AG10803 (cell line): ENCODE measurements around the gene STK32B.

ENCODE experiments used
- DNase-seq: peaks from one replicate; pipeline ENCODE4 v3.0.0; 2010; ENCODE audit warnings: low read depth
- H3K4me3 ChIP-seq: 2 replicates; pipeline ENCODE4 v1.5.1; 2011; ENCODE audit warnings: mild to moderate bottlenecking, low read length, control low read depth
- CTCF ChIP-seq: conservative IDR thresholded peaks from 2 replicates; pipeline ENCODE4 v1.5.1; 2011; ENCODE audit warnings: mild to moderate bottlenecking, low read length, control low read depth, inconsistent platforms

The STK32B gene

GRCh38 chr4:5469151-5469775 lies 418.0 kb downstream of the STK32B start:
- TF ChIP-seq CTCF = no peak
- no peak overlapping the region for H3K4me3 ChIP-seq
- no peak for DNase-seq

GRCh38 chr4:5469861-5470260 lies 418.6 kb downstream of the STK32B start:
- TF ChIP-seq CTCF = no peak
- no peak overlapping the region for H3K4me3 ChIP-seq
- DNase-seq = no peak

GRCh38 chr4:5470318-5471198 lies 419.3 kb downstream of the STK32B start:
- no peak for DNase-seq
- TF ChIP-seq CTCF = no peak
- H3K4me3 ChIP-seq = no peak overlapping the region

GRCh38 chr4:5471206-5471605 lies 419.9 kb downstream of the STK32B start:
- TF ChIP-seq CTCF = no peak
- no peak overlapping the region for H3K4me3 ChIP-seq
- DNase-seq = no peak

- TF ChIP-seq CTCF = no peak
- DNase-seq = no peak
- no peak overlapping the region for H3K4me3 ChIP-seq
Measured at GRCh38 chr4:5471691-5472090, 420.4 kb downstream of the STK32B start.

GRCh38 chr4:5472160-5472591 lies 420.9 kb downstream of the STK32B start:
- DNase-seq = no peak

More at GRCh38 chr4:5472160-5472591, 420.9 kb downstream of the STK32B start:
- no peak for TF ChIP-seq CTCF
- no peak overlapping the region for H3K4me3 ChIP-seq
